Mammary epithelial cell (primary cell): Measurements from ENCODE around the gene NEDD4.

ENCODE experiments used
- CTCF ChIP-seq, 2 donors: IDR thresholded peaks in 1 of 2; conservative IDR thresholded peaks in 1 of 2; 2 replicates each; pipeline ENCODE4 v1.5.1; 2011 to 2012; ENCODE audit warnings: inconsistent platforms in 2 of 2, low read length in 2 of 2, mild to moderate bottlenecking in 2 of 2, control low read depth in 1 of 2, low read depth in 1 of 2; ENCODE audit not compliant: insufficient read depth in 1 of 2; ENCODE audit errors: extremely low read depth in 1 of 2
- EZH2 ChIP-seq: IDR thresholded peaks from 2 replicates; pipeline ENCODE4 v1.6.1; 2012; ENCODE audit warnings: low read length, inconsistent platforms, borderline replicate concordance

GRCh38 chr15:55863911-55864310 lies 129.5 kb downstream of the NEDD4 start:
- TF ChIP-seq EZH2: no peak
- TF ChIP-seq CTCF (conservative IDR thresholded peaks at IDR 0.05 in 1 of 2, IDR thresholded peaks at IDR 0.05 in 1 of 2; ENCODE audit: extremely low read depth in 1 of 2, insufficient read depth in 1 of 2, low read depth in 1 of 2, low read length in 2 of 2): no peak
